HepG2 (cell line): Measurements from ENCODE around the gene TMEM14C. TPM values are rescaled to one million over a fixed set of nuclear protein-coding genes. Genes with fewer than 3 reads are reported as not detected.

Source experiments
- AGO2 ChIP-seq: fragments of 200-400 bp; formaldehyde crosslinking; optimal IDR thresholded peaks from 2 replicates; pipeline ENCODE3; 2017; ENCODE audit warnings: mild to moderate bottlenecking, low read depth, low read length, moderate library complexity
- DMAP1 ChIP-seq: IDR thresholded peaks from 2 replicates; pipeline ENCODE4 v1.6.1; 2016
- EED ChIP-seq: sonication (generic); formaldehyde crosslinking; IDR thresholded peaks from 2 replicates; pipeline ENCODE4 v1.5.0; 2020; ENCODE audit warnings: mild to moderate bottlenecking, missing genetic modification reagents
- HNF4A ChIP-seq: sonication (generic); formaldehyde crosslinking; IDR thresholded peaks from 2 replicates; pipeline ENCODE4 v1.4.0; 2020; ENCODE audit warnings: missing genetic modification reagents
- KLF15 ChIP-seq: sonication (generic); formaldehyde crosslinking; IDR thresholded peaks from 2 replicates; pipeline ENCODE4 v1.8.1; 2023; ENCODE audit warnings: borderline replicate concordance, mild to moderate bottlenecking, inconsistent platforms, missing genetic modification reagents, mixed read lengths
- MTA3 ChIP-seq: sonication (generic); formaldehyde crosslinking; IDR thresholded peaks from 2 replicates; pipeline ENCODE4 v1.4.0; 2020; ENCODE audit warnings: missing genetic modification reagents
- NFRKB ChIP-seq: fragments of 450-650 bp; IDR thresholded peaks from 2 replicates; pipeline ENCODE4 v1.6.1; 2017
- SATB2 ChIP-seq: sonication (generic); formaldehyde crosslinking; IDR thresholded peaks from 2 replicates; pipeline ENCODE4 v1.5.0; 2020; ENCODE audit warnings: missing genetic modification reagents
- YEATS4 ChIP-seq: sonication (generic); formaldehyde crosslinking; IDR thresholded peaks from 2 replicates; pipeline ENCODE4 v1.4.0; 2020; ENCODE audit warnings: missing genetic modification reagents, borderline replicate concordance
- ZFAT ChIP-seq: sonication (generic); formaldehyde crosslinking; conservative IDR thresholded peaks from 2 replicates; pipeline ENCODE4 v1.8.1; 2023; ENCODE audit warnings: missing genetic modification reagents, inconsistent platforms
- ZFX ChIP-seq: sonication (generic); formaldehyde crosslinking; IDR thresholded peaks from 2 replicates; pipeline ENCODE4 v1.4.0; 2020; ENCODE audit warnings: mild to moderate bottlenecking, low read depth, missing genetic modification reagents, moderate library complexity
- ZKSCAN8 ChIP-seq: IDR thresholded peaks from 2 replicates; pipeline ENCODE4 v1.6.1; 2016; ENCODE audit warnings: borderline replicate concordance, missing genetic modification reagents, missing compliant biosample characterization
- ZNF354B ChIP-seq: sonication (generic); formaldehyde crosslinking; IDR thresholded peaks from 2 replicates; pipeline ENCODE4 v1.8.0; 2022; ENCODE audit warnings: mild to moderate bottlenecking, missing genetic modification reagents
- ZNF552 ChIP-seq: sonication (generic); formaldehyde crosslinking; IDR thresholded peaks from 2 replicates; pipeline ENCODE4 v1.9.0; 2022; ENCODE audit warnings: missing genetic modification reagents, mild to moderate bottlenecking, borderline replicate concordance
- ZNF75D ChIP-seq: sonication (generic); formaldehyde crosslinking; IDR thresholded peaks from 2 replicates; pipeline ENCODE4 v1.8.1; 2023; ENCODE audit warnings: missing genetic modification reagents, mild to moderate bottlenecking, borderline replicate concordance
- ZSCAN21 ChIP-seq: sonication (generic); formaldehyde crosslinking; IDR thresholded peaks from 2 replicates; pipeline ENCODE4 v1.8.0; 2022; ENCODE audit warnings: mild to moderate bottlenecking, missing genetic modification reagents, moderate library complexity, borderline replicate concordance
- polyA plus RNA-seq, 8 experiments: library from polyadenylated mRNA; depleted of rRNA in 3 of 8; stranded (reverse) in 7 of 8; unstranded in 1 of 8; fragments of >200 nt; fragmentation: Illumina TruSeq in 4 of 8; extraction: Trizol in 4 of 8; gene quantifications; 2 replicates each; pipeline versions ENCODE4 v1.2.1 to v1.2.3, GENCODE V29; 2011 to 2016; ENCODE audit warnings: low read depth in 4 of 8, missing spikeins in 1 of 8, mixed read lengths in 1 of 8; ENCODE audit not compliant: insufficient read depth in 1 of 8
- total RNA-seq, 5 experiments: library from RNA; depleted of rRNA; stranded (reverse); fragments of >200 nt; fragmentation: Illumina TruSeq; extraction: Trizol; gene quantifications; 2 replicates each; pipeline ENCODE4 v1.2.3, GENCODE V29; 2016; ENCODE audit warnings: low read depth in 1 of 5
- TF ChIP-seq, protein P1 (sequence below): sonication (generic); formaldehyde crosslinking; IDR thresholded peaks from 2 replicates; pipeline ENCODE4 v1.5.1; 2020; ENCODE audit warnings: missing genetic modification reagents, mild to moderate bottlenecking, borderline replicate concordance
- TF ChIP-seq, protein P2 (sequence below): sonication (generic); formaldehyde crosslinking; IDR thresholded peaks from 2 replicates; pipeline ENCODE4; 2020; ENCODE audit warnings: missing genetic modification reagents, mild to moderate bottlenecking, borderline replicate concordance
- TF ChIP-seq, protein P3 (sequence below): sonication (generic); formaldehyde crosslinking; IDR thresholded peaks from 2 replicates; pipeline ENCODE4 v1.4.0; 2020; ENCODE audit warnings: missing genetic modification reagents
- TF ChIP-seq, protein P4 (sequence below): sonication (generic); formaldehyde crosslinking; IDR thresholded peaks from 2 replicates; pipeline ENCODE4 v1.4.0; 2020; ENCODE audit warnings: mild to moderate bottlenecking, missing genetic modification reagents
- TF ChIP-seq, protein P5 (sequence below): IDR thresholded peaks from 2 replicates; pipeline ENCODE4 v1.6.1; 2016; ENCODE audit warnings: mild to moderate bottlenecking
- TF ChIP-seq, protein P6 (sequence below): IDR thresholded peaks from 2 replicates; pipeline ENCODE4 v1.6.1; 2016; ENCODE audit warnings: low read depth, borderline replicate concordance

Gene TMEM14C
- total and polyA plus RNA-seq, 2 of the 13 experiments (the other 11 are each of a cell fraction or from before 2014, with no cell fraction given): 184 TPM

DNA sequence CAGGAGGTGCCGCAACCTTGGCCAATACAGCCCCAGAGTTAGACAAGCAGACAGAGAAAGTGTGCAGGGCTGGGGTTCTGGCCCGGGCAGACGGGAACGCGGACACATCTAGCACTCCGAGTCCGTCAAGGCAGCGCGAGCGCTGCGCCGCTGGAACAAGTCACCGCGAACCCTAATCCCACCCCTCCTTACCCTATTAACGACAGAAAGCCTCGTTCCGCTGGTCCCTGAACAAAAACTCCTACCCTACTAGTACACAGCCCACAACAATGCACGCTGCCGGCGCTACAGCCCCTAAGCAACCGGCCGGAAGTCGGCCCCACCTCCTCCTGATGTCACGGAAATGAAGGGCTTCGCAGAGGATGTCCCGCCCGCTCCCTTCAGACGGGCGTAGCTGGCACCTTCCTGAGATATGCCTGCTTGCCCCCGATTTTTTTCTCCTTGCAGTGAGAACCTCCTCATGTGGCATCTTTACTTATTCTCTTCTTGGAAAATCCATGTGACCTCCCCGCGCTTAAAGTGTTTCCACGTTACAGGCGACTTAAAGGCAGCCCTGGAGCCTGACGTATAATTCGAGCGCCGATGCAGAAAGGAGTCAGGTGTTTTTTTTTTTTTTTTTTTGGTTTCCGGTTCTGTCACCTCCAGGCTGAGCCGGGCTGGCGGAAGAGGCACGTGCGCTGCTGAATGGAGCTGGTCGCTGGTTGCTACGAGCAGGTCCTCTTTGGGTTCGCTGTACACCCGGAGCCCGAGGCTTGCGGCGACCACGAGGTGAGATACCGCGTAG, 28.4 kb upstream of the TMEM14C start, which contains the start of the genes C6orf52 and PAK1IP1 (continued):
- TF ChIP-seq, protein P1, sequence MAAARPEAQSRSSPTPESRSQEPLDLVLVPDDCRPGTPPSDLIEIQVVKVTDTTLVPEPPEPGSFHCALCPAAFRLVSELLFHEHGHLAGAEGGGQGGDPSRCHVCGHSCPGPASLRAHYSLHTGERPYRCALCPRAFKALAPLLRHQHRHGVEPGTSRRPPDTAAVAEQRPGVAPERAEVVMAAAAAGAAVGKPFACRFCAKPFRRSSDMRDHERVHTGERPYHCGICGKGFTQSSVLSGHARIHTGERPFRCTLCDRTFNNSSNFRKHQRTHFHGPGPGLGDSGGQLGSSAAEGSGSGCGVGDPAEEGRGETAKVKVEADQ (CRISPR knock-in tag): no peak
- TF ChIP-seq AGO2: peak; percentile 52
- 0 out of 2 replicates have a peak, but pooled peaks have one; percentile 49 for TF ChIP-seq ZKSCAN8
- peak; percentile 70; the same call in 1 of the 2 replicates for TF ChIP-seq KLF15 (CRISPR knock-in tag)
- TF ChIP-seq, protein P2, sequence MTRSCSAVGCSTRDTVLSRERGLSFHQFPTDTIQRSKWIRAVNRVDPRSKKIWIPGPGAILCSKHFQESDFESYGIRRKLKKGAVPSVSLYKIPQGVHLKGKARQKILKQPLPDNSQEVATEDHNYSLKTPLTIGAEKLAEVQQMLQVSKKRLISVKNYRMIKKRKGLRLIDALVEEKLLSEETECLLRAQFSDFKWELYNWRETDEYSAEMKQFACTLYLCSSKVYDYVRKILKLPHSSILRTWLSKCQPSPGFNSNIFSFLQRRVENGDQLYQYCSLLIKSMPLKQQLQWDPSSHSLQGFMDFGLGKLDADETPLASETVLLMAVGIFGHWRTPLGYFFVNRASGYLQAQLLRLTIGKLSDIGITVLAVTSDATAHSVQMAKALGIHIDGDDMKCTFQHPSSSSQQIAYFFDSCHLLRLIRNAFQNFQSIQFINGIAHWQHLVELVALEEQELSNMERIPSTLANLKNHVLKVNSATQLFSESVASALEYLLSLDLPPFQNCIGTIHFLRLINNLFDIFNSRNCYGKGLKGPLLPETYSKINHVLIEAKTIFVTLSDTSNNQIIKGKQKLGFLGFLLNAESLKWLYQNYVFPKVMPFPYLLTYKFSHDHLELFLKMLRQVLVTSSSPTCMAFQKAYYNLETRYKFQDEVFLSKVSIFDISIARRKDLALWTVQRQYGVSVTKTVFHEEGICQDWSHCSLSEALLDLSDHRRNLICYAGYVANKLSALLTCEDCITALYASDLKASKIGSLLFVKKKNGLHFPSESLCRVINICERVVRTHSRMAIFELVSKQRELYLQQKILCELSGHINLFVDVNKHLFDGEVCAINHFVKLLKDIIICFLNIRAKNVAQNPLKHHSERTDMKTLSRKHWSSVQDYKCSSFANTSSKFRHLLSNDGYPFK: peak; percentile 88; the same call in 1 of the 2 replicates
- peak; percentile 99 for TF ChIP-seq DMAP1 (CRISPR knock-in tag)
- TF ChIP-seq ZFX (CRISPR knock-in tag): peak; percentile 86
- peak; percentile 93 for TF ChIP-seq YEATS4 (CRISPR knock-in tag)
- TF ChIP-seq HNF4A (CRISPR knock-in tag): 0 out of 2 replicates have a peak, but pooled peaks have one; percentile 23
- TF ChIP-seq NFRKB: no peak
- TF ChIP-seq, protein P3, sequence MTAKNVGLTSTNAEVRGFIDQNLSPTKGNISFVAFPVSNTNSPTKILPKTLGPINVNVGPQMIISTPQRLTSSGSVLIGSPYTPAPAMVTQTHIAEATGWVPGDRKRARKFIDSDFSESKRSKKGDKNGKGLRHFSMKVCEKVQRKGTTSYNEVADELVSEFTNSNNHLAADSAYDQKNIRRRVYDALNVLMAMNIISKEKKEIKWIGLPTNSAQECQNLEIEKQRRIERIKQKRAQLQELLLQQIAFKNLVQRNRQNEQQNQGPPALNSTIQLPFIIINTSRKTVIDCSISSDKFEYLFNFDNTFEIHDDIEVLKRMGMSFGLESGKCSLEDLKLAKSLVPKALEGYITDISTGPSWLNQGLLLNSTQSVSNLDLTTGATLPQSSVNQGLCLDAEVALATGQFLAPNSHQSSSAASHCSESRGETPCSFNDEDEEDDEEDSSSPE (CRISPR knock-in tag): peak; percentile 70; the same call in 1 of the 2 replicates
- TF ChIP-seq ZNF75D: no peak
- TF ChIP-seq, protein P4, sequence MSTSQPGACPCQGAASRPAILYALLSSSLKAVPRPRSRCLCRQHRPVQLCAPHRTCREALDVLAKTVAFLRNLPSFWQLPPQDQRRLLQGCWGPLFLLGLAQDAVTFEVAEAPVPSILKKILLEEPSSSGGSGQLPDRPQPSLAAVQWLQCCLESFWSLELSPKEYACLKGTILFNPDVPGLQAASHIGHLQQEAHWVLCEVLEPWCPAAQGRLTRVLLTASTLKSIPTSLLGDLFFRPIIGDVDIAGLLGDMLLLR (CRISPR knock-in tag): peak; percentile 98; the same call in 1 of the 2 replicates
- 0 out of 2 replicates have a peak, but pooled peaks have one; percentile 51 for TF ChIP-seq EED
- TF ChIP-seq ZSCAN21: peak; percentile 45; the same call in 1 of the 2 replicates
- no peak for TF ChIP-seq ZNF354B (CRISPR knock-in tag)
- TF ChIP-seq, protein P5, sequence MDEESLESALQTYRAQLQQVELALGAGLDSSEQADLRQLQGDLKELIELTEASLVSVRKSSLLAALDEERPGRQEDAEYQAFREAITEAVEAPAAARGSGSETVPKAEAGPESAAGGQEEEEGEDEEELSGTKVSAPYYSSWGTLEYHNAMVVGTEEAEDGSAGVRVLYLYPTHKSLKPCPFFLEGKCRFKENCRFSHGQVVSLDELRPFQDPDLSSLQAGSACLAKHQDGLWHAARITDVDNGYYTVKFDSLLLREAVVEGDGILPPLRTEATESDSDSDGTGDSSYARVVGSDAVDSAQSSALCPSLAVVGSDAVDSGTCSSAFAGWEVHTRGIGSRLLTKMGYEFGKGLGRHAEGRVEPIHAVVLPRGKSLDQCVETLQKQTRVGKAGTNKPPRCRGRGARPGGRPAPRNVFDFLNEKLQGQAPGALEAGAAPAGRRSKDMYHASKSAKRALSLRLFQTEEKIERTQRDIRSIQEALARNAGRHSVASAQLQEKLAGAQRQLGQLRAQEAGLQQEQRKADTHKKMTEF (CRISPR knock-in tag): peak; percentile 96
- TF ChIP-seq, protein P6, sequence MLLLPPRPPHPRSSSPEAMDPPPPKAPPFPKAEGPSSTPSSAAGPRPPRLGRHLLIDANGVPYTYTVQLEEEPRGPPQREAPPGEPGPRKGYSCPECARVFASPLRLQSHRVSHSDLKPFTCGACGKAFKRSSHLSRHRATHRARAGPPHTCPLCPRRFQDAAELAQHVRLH: peak; percentile 70; the same call in 1 of the 2 replicates
- 0 out of 2 replicates have a peak, but pooled peaks have one; percentile 42 for TF ChIP-seq SATB2 (CRISPR knock-in tag)
- TF ChIP-seq MTA3 (CRISPR knock-in tag): no peak
- no peak for TF ChIP-seq ZFAT (CRISPR knock-in tag)
- TF ChIP-seq ZNF552 (CRISPR knock-in tag): no peak
